K562 (cell line): ENCODE data around the gene VSIG4. TPM values are rescaled to one million over a fixed set of nuclear protein-coding genes. Genes with fewer than 3 reads are reported as not detected.

ENCODE experiments used
- ATF1 ChIP-seq, 2 experiments: fragments of 450-650 bp in 1 of 2; IDR thresholded peaks; 2 replicates each; pipeline ENCODE4 v1.6.1; 2016; ENCODE audit warnings: missing compliant biosample characterization in 1 of 2, missing genetic modification characterization in 1 of 2
- HMGN3 ChIP-seq: IDR thresholded peaks from 2 replicates; pipeline ENCODE4 v1.6.1; 2011; ENCODE audit warnings: borderline replicate concordance, low read depth, mild to moderate bottlenecking, mixed read lengths, low read length; ENCODE audit not compliant: insufficient read length; ENCODE audit errors: extremely low read depth
- IFI16 ChIP-seq: fragments of 250-450 bp; sonication (Bioruptor Pico); IDR thresholded peaks from 2 replicates; pipeline ENCODE4 v2.1.2; 2022; ENCODE audit warnings: mild to moderate bottlenecking, inconsistent platforms
- PYGO2 ChIP-seq: fragments of 450-650 bp; IDR thresholded peaks from 2 replicates; pipeline ENCODE4 v1.6.1; 2016; ENCODE audit warnings: mild to moderate bottlenecking, missing genetic modification characterization, moderate library complexity, missing compliant biosample characterization
- SMARCA5 ChIP-seq: fragments of 450-650 bp; IDR thresholded peaks from 2 replicates; pipeline ENCODE4 v1.6.1; 2016
- SNIP1 ChIP-seq: fragments of 450-650 bp; IDR thresholded peaks from 2 replicates; pipeline ENCODE4 v1.7.1; 2017; ENCODE audit warnings: low read depth, mild to moderate bottlenecking
- TCF7L2 ChIP-seq: fragments of 150-350 bp; IDR thresholded peaks from 2 replicates; pipeline ENCODE4 v1.6.1; 2016; ENCODE audit warnings: low read depth, mild to moderate bottlenecking, low read length, moderate library complexity
- ZFP1 ChIP-seq: fragments of 450-650 bp; formaldehyde crosslinking; IDR thresholded peaks from 2 replicates; pipeline ENCODE4 v1.4.0; 2020; ENCODE audit warnings: mild to moderate bottlenecking, mixed read lengths
- ZNF263 ChIP-seq: sonication (generic); formaldehyde crosslinking; IDR thresholded peaks from 2 replicates; pipeline ENCODE4 v1.8.0; 2022; ENCODE audit warnings: mild to moderate bottlenecking, missing genetic modification reagents, borderline replicate concordance
- ZNF717 ChIP-seq: fragments of 250-450 bp; sonication (Bioruptor Pico); IDR thresholded peaks from 2 replicates; pipeline ENCODE4 v1.5.0; 2021
- polyA plus RNA-seq, 8 experiments: library from polyadenylated mRNA; depleted of rRNA in 4 of 8; stranded (reverse) in 5 of 8; unstranded in 3 of 8; fragments of >200 nt; fragmentation: Nextera tagmentation in 2 of 8; fragmentation: Illumina TruSeq in 1 of 8; extraction: Ambion mirVana in 2 of 8; extraction: Trizol in 1 of 8; gene quantifications; 2 replicates each; pipeline versions ENCODE4 v1.2.1 to v1.2.3, GENCODE V29; 2011 to 2014; ENCODE audit warnings: inconsistent platforms in 1 of 8, missing spikeins in 1 of 8
- total RNA-seq, 7 experiments: library from RNA; depleted of rRNA in 6 of 7; stranded (reverse); fragments of >200 nt in 6 of 7; fragmentation: Illumina TruSeq in 2 of 7; extraction: Trizol in 2 of 7; gene quantifications; 2 replicates each; pipeline versions ENCODE4 v1.2.1 to v1.2.3, GENCODE V29; 2011 to 2021; ENCODE audit warnings: low replicate concordance in 1 of 7
- TF ChIP-seq, protein P1 (sequence below), 3 experiments: fragments of 200-800 bp in 1 of 3; fragments of 250-450 bp in 1 of 3; fragments of 450-650 bp in 1 of 3; sonication (Bioruptor Pico) in 1 of 3; sonication (Bioruptor generic) in 1 of 3; formaldehyde crosslinking in 1 of 3; IDR thresholded peaks; 2 replicates each; pipeline versions ENCODE4 v1.6.1 to v1.8.0; 2016 to 2022; ENCODE audit warnings: mild to moderate bottlenecking in 2 of 3, missing genetic modification characterization in 2 of 3, missing compliant biosample characterization in 1 of 3, moderate library complexity in 1 of 3
- TF ChIP-seq, protein P2 (sequence below): IDR thresholded peaks from 2 replicates; pipeline ENCODE4 v1.6.1; 2014; ENCODE audit warnings: antibody characterized with exemption
- TF ChIP-seq, protein P3 (sequence below): fragments of 450-650 bp; IDR thresholded peaks from 2 replicates; pipeline ENCODE4 v1.6.1; 2018; ENCODE audit not compliant: partially characterized antibody
- TF ChIP-seq, protein P4 (sequence below): sonication (generic); formaldehyde crosslinking; IDR thresholded peaks from 2 replicates; pipeline ENCODE4 v1.8.1; 2023; ENCODE audit warnings: mild to moderate bottlenecking, missing genetic modification reagents, moderate library complexity
- TF ChIP-seq, protein P5 (sequence below): fragments of 250-450 bp; sonication (Bioruptor Pico); IDR thresholded peaks from 2 replicates; pipeline ENCODE4 v1.8.0; 2021; ENCODE audit warnings: mild to moderate bottlenecking, moderate library complexity

VSIG4 gene
- total and polyA plus RNA-seq, 9 of the 15 experiments (the other 6 are each of a cell fraction or from before 2014, with no cell fraction given) = 0.22 to 1.6 (median 0.46) TPM; not detected in 1

DNA sequence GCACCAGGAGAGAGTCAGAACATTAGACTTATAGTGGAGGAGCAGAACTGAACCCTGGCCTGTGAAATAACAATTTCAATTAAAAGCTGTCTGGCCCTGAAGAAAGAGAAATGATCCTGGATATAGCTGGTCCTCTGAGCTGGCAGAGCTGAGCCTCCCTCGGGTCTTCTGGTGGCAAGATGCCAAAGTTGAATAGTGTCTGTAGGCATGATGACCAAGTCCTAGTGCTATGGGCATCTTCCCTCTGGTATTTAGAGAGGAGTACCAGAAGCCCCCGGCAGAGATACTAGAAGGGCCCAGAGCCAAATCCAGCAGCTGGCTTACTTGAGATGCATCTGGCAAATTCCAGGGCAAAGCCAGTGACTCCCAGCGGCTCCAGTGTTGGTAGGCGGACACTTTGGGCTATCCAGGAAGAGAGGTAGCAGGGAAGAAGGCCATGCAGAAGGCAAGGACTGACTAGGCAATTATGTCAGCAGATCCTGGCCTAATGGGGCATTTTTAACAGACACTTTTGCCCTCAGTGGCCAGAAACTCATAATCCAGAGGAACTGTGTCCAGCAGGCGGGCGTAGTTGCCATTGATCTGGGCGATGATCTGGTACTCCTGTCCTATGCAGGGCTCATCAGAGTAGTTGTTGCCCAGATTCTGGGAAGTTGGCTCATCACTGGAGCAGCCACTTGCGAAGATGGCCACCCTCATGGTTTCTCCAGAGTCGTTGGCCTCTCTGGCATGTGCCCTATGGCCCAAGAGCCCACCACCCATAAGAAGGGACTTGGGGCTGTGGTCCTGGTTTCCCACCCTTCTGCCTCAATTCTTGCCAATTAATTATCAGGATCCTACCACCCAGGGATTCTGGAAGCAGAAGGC is 17.9 kb downstream of the VSIG4 start (continued):
- TF ChIP-seq, protein P1, sequence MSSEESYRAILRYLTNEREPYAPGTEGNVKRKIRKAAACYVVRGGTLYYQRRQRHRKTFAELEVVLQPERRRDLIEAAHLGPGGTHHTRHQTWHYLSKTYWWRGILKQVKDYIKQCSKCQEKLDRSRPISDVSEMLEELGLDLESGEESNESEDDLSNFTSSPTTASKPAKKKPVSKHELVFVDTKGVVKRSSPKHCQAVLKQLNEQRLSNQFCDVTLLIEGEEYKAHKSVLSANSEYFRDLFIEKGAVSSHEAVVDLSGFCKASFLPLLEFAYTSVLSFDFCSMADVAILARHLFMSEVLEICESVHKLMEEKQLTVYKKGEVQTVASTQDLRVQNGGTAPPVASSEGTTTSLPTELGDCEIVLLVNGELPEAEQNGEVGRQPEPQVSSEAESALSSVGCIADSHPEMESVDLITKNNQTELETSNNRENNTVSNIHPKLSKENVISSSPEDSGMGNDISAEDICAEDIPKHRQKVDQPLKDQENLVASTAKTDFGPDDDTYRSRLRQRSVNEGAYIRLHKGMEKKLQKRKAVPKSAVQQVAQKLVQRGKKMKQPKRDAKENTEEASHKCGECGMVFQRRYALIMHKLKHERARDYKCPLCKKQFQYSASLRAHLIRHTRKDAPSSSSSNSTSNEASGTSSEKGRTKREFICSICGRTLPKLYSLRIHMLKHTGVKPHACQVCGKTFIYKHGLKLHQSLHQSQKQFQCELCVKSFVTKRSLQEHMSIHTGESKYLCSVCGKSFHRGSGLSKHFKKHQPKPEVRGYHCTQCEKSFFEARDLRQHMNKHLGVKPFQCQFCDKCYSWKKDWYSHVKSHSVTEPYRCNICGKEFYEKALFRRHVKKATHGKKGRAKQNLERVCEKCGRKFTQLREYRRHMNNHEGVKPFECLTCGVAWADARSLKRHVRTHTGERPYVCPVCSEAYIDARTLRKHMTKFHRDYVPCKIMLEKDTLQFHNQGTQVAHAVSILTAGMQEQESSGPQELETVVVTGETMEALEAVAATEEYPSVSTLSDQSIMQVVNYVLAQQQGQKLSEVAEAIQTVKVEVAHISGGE (CRISPR knock-in tag; IDR thresholded peaks at IDR 0.05) = no peak
- TF ChIP-seq ZNF717 (peak; percentile 83; the same call in 1 of the 2 replicates), IFI16 (CRISPR knock-in tag) (no peak), ATF1 (CRISPR knock-in tag; IDR thresholded peaks at IDR 0.05) (no peak), ATF1 (tag; IDR thresholded peaks at IDR 0.05) (no peak), ZNF263 (no peak), PYGO2 (tag) (no peak), ZFP1 (CRISPR knock-in tag) (peak; percentile 44), SMARCA5 (no peak), TCF7L2 (no peak), HMGN3 (no peak), SNIP1 (no peak)
- TF ChIP-seq, protein P2, sequence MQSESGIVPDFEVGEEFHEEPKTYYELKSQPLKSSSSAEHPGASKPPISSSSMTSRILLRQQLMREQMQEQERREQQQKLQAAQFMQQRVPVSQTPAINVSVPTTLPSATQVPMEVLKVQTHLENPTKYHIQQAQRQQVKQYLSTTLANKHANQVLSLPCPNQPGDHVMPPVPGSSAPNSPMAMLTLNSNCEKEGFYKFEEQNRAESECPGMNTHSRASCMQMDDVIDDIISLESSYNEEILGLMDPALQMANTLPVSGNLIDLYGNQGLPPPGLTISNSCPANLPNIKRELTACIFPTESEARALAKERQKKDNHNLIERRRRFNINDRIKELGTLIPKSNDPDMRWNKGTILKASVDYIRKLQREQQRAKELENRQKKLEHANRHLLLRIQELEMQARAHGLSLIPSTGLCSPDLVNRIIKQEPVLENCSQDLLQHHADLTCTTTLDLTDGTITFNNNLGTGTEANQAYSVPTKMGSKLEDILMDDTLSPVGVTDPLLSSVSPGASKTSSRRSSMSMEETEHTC = no peak; the same call in 1 of the 2 replicates
- TF ChIP-seq, protein P3, sequence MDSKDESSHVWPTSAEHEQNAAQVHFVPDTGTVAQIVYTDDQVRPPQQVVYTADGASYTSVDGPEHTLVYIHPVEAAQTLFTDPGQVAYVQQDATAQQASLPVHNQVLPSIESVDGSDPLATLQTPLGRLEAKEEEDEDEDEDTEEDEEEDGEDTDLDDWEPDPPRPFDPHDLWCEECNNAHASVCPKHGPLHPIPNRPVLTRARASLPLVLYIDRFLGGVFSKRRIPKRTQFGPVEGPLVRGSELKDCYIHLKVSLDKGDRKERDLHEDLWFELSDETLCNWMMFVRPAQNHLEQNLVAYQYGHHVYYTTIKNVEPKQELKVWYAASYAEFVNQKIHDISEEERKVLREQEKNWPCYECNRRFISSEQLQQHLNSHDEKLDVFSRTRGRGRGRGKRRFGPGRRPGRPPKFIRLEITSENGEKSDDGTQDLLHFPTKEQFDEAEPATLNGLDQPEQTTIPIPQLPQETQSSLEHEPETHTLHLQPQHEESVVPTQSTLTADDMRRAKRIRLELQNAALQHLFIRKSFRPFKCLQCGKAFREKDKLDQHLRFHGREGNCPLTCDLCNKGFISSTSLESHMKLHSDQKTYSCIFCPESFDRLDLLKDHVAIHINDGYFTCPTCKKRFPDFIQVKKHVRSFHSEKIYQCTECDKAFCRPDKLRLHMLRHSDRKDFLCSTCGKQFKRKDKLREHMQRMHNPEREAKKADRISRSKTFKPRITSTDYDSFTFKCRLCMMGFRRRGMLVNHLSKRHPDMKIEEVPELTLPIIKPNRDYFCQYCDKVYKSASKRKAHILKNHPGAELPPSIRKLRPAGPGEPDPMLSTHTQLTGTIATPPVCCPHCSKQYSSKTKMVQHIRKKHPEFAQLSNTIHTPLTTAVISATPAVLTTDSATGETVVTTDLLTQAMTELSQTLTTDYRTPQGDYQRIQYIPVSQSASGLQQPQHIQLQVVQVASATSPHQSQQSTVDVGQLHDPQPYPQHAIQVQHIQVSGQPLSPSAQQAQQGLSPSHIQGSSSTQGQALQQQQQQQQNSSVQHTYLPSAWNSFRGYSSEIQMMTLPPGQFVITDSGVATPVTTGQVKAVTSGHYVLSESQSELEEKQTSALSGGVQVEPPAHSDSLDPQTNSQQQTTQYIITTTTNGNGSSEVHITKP = no peak
- TF ChIP-seq, protein P4, sequence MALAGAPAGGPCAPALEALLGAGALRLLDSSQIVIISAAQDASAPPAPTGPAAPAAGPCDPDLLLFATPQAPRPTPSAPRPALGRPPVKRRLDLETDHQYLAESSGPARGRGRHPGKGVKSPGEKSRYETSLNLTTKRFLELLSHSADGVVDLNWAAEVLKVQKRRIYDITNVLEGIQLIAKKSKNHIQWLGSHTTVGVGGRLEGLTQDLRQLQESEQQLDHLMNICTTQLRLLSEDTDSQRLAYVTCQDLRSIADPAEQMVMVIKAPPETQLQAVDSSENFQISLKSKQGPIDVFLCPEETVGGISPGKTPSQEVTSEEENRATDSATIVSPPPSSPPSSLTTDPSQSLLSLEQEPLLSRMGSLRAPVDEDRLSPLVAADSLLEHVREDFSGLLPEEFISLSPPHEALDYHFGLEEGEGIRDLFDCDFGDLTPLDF (CRISPR knock-in tag) = no peak
- TF ChIP-seq, protein P5, sequence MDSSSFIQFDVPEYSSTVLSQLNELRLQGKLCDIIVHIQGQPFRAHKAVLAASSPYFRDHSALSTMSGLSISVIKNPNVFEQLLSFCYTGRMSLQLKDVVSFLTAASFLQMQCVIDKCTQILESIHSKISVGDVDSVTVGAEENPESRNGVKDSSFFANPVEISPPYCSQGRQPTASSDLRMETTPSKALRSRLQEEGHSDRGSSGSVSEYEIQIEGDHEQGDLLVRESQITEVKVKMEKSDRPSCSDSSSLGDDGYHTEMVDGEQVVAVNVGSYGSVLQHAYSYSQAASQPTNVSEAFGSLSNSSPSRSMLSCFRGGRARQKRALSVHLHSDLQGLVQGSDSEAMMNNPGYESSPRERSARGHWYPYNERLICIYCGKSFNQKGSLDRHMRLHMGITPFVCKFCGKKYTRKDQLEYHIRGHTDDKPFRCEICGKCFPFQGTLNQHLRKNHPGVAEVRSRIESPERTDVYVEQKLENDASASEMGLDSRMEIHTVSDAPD (CRISPR knock-in tag) = no peak
